WTC11 (cell line): Measurements from ENCODE around the gene MAP3K6. TPM values are rescaled to one million over a fixed set of nuclear protein-coding genes. Genes with fewer than 3 reads are reported as not detected.
A peak's percentile ranks its signal among the peaks of the same experiment; 100 is the strongest.

Experiments used
- ATAC-seq: fragments of 200-7000 bp; cut with Tn5 transposase; 2 replicates; pipeline ENCODE4 v1.10.0; 2021; ENCODE audit warnings: mild to moderate bottlenecking, moderate library complexity
- CTCF ChIA-PET: fragments of 300-600 bp; sonication (Branson Sonifier 250); formaldehyde crosslinking; loops from one replicate; lab custom pipeline; 2021; ENCODE audit warnings: antibody characterized with exemption; lab: Charles Lee
- POLR2A ChIA-PET: fragments of 350-600 bp; sonication (Branson Sonifier 250); formaldehyde crosslinking; loops from one replicate; lab custom pipeline; 2021; ENCODE audit warnings: antibody characterized with exemption; lab: Charles Lee
- DNase-seq: peaks from one replicate; pipeline ENCODE4 v3.0.0; 2021; ENCODE audit warnings: low spot score
- H3K27ac Mint-ChIP-seq: 2 replicates; pipeline ENCODE4 v1.8.0; 2021; ENCODE audit warnings: mixed read lengths
- H3K27me3 Mint-ChIP-seq: 2 replicates; pipeline ENCODE4 v1.8.0; 2021; ENCODE audit warnings: low read depth, mild to moderate bottlenecking, moderate library complexity, mixed read lengths
- H3K36me3 Mint-ChIP-seq: 2 replicates; pipeline ENCODE4 v1.8.0; 2021; ENCODE audit warnings: mixed read lengths
- H3K4me1 Mint-ChIP-seq: 2 replicates; pipeline ENCODE4 v1.8.0; 2022; ENCODE audit warnings: mixed read lengths
- H3K4me3 Mint-ChIP-seq: 2 replicates; pipeline ENCODE4 v1.8.0; 2021; ENCODE audit warnings: mild to moderate bottlenecking, moderate library complexity, mixed read lengths
- H3K9me3 Mint-ChIP-seq: 2 replicates; pipeline ENCODE4 v1.8.0; 2021; ENCODE audit warnings: mixed read lengths
- ARID4B ChIP-seq: sonication (generic); formaldehyde crosslinking; IDR thresholded peaks from 2 replicates; pipeline ENCODE4 v1.8.0; 2023; ENCODE audit warnings: missing genetic modification reagents, mild to moderate bottlenecking, borderline replicate concordance
- ATF3 ChIP-seq: sonication (generic); formaldehyde crosslinking; conservative IDR thresholded peaks from 2 replicates; pipeline ENCODE4 v1.8.1; 2022; ENCODE audit warnings: mild to moderate bottlenecking, missing genetic modification reagents
- E2F4 ChIP-seq: sonication (generic); formaldehyde crosslinking; IDR thresholded peaks from 2 replicates; pipeline ENCODE4 v1.8.1; 2022; ENCODE audit warnings: low read depth, mild to moderate bottlenecking, moderate library complexity, missing genetic modification reagents, borderline replicate concordance
- GRHL2 ChIP-seq: fragments of 250-450 bp; sonication (Bioruptor Pico); IDR thresholded peaks from 2 replicates; pipeline ENCODE4 v1.8.0; 2022; ENCODE audit warnings: mild to moderate bottlenecking, moderate library complexity; ENCODE audit not compliant: insufficient replicate concordance, severe bottlenecking
- GTF2I ChIP-seq: fragments of 250-450 bp; sonication (Bioruptor Pico); conservative IDR thresholded peaks from 2 replicates; pipeline ENCODE4 v1.4.0; 2021; ENCODE audit warnings: mild to moderate bottlenecking
- SP1 ChIP-seq: sonication (generic); formaldehyde crosslinking; conservative IDR thresholded peaks from 2 replicates; pipeline ENCODE4 v1.8.1; 2022; ENCODE audit warnings: missing genetic modification reagents
- TEAD4 ChIP-seq: sonication (generic); formaldehyde crosslinking; IDR thresholded peaks from 2 replicates; pipeline ENCODE4 v1.8.0; 2022; ENCODE audit warnings: mild to moderate bottlenecking, missing genetic modification reagents
- ZNF512 ChIP-seq: sonication (generic); formaldehyde crosslinking; IDR thresholded peaks from 2 replicates; pipeline ENCODE4 v1.8.1; 2022; ENCODE audit warnings: missing genetic modification reagents, borderline replicate concordance
- total RNA-seq: library from RNA; stranded (reverse); gene quantifications from 3 replicates; pipeline ENCODE4 v1.2.3, GENCODE V29; 2021

The MAP3K6 gene
- total RNA-seq, 1 experiment from 2014 or later, result 15.0 TPM

GRCh38 chr1:27383661-27384060 lies 16.9 kb upstream of the MAP3K6 start (continued):
- no peak for TF ChIP-seq ATF3 (CRISPR knock-in tag)
- no peak for TF ChIP-seq GRHL2 (CRISPR knock-in tag)
- TF ChIP-seq E2F4 (CRISPR knock-in tag), result no peak

- TF ChIP-seq SP1 (CRISPR knock-in tag) (peak; percentile 82), TEAD4 (CRISPR knock-in tag) (no peak)
- DNase-seq (peak; percentile 93), ATAC-seq (peak; percentile 95)
- H3K36me3 Mint-ChIP-seq, result no peaks in the 10 kb centered on the region
- CTCF ChIA-PET, result interaction anchor here (0.6 to 13.1 kb wide), 26 partner anchors 8 to 337 kb away, joined by 3 to 260 read pairs (median 6); partner anchors contain the start of genes FCN3, GPR3 and MAP3K6
- no peak within 1 kb of the TSS for H3K27ac Mint-ChIP-seq
- POLR2A ChIA-PET, result interaction anchor here (0.7 to 2.7 kb wide), 7 partner anchors 8 to 192 kb away, joined by 3 to 13 read pairs (median 4); partner anchors contain the start of genes FCN3 and MAP3K6
- peak within 1 kb of the TSS; percentile 67 for H3K4me3 Mint-ChIP-seq
- H3K4me1 Mint-ChIP-seq, result peaks cover 4% of the 10 kb centered on the region; the same call in 1 of the 2 replicates
- H3K9me3 Mint-ChIP-seq, result no peaks in the 10 kb centered on the region
- peaks cover 31% of the 10 kb centered on the region for H3K27me3 Mint-ChIP-seq
Observed at GRCh38 chr1:27383039-27383605, 16.4 kb upstream of the MAP3K6 start, which contains the start of gene CD164L2. Gene CD164L2, minus strand, starts transcription at chr1:27383333. Its CDS starts 94 bp downstream, at chr1:27383239.

GRCh38 chr1:27381969-27382762 lies 15.4 kb upstream of the MAP3K6 start:
- H3K4me3 Mint-ChIP-seq, result peak overlapping the region; percentile 67
- TF ChIP-seq ZNF512 (CRISPR knock-in tag) (no peak), ARID4B (CRISPR knock-in tag) (no peak), GTF2I (CRISPR knock-in tag) (no peak)
- TF ChIP-seq, all 79 proteins: peak for 0
- ChIA-PET POLR2A (interaction anchor here (0.5 to 2.7 kb wide), 7 partner anchors 8 to 193 kb away, joined by 3 to 13 read pairs (median 4); partner anchors contain the start of genes FCN3 and MAP3K6), CTCF (interaction anchor here (0.6 to 13.1 kb wide), 25 partner anchors 8 to 337 kb away, joined by 3 to 260 read pairs (median 5); partner anchors contain the start of genes FCN3, GPR3 and MAP3K6)
- H3K27me3 Mint-ChIP-seq, result peaks cover 29% of the 10 kb centered on the region
- no peak for ATAC-seq
- no peaks in the 10 kb centered on the region for H3K36me3 Mint-ChIP-seq
- no peak overlapping the region for H3K27ac Mint-ChIP-seq
- H3K9me3 Mint-ChIP-seq, result no peaks in the 10 kb centered on the region
- DNase-seq, result no peak
- H3K4me1 Mint-ChIP-seq, result peaks cover 4% of the 10 kb centered on the region; the same call in 1 of the 2 replicates
